Suprapubic skin (tissue), 4 donors: ENCODE results near the gene MAP3K20. TPM values are rescaled to one million over a fixed set of nuclear protein-coding genes. Genes with fewer than 3 reads are reported as not detected.

ENCODE experiments used
- DNase-seq, 2 donors: peaks; one replicate each; pipeline ENCODE4 v3.0.0-alpha.2; 2019; ENCODE audit warnings: low spot score in 2 of 2
- H3K27ac ChIP-seq: fragments of 200-600 bp; sonication (generic); one replicate; pipeline ENCODE4 v1.5.1; 2019
- H3K27me3 ChIP-seq: fragments of 200-600 bp; sonication (generic); one replicate; pipeline ENCODE4 v1.5.1; 2019
- H3K36me3 ChIP-seq: fragments of 200-600 bp; sonication (generic); one replicate; pipeline ENCODE4 v1.5.1; 2019
- H3K4me1 ChIP-seq: fragments of 200-600 bp; sonication (generic); one replicate; pipeline ENCODE4 v1.5.1; 2019
- H3K4me3 ChIP-seq: fragments of 200-600 bp; sonication (generic); one replicate; pipeline ENCODE4 v1.5.1; 2019; ENCODE audit warnings: mild to moderate bottlenecking
- H3K9me3 ChIP-seq: fragments of 200-600 bp; sonication (generic); one replicate; pipeline ENCODE4 v1.5.1; 2019
- CTCF ChIP-seq, 2 donors: fragments of 200-600 bp in 1 of 2; fragments of 450-650 bp in 1 of 2; sonication (generic) in 1 of 2; IDR thresholded peaks; one replicate each; pipeline ENCODE4 v1.5.1; 2016 to 2019; ENCODE audit warnings: antibody characterized with exemption in 2 of 2, mild to moderate bottlenecking in 1 of 2, moderate library complexity in 1 of 2
- EP300 ChIP-seq: sonication (generic); formaldehyde crosslinking; IDR thresholded peaks from one replicate; pipeline ENCODE4 v1.6.1; 2017; ENCODE audit warnings: antibody characterized with exemption
- POLR2A ChIP-seq, 2 donors: fragments of 450-650 bp; IDR thresholded peaks; one replicate each; pipeline ENCODE4 v1.6.1; 2017; ENCODE audit warnings: antibody characterized with exemption in 2 of 2, mild to moderate bottlenecking in 2 of 2, moderate library complexity in 2 of 2
- POLR2AphosphoS5 ChIP-seq, 3 donors: sonication (generic); formaldehyde crosslinking; IDR thresholded peaks; one replicate each; pipeline ENCODE4 v1.6.1; 2017; ENCODE audit warnings: antibody characterized with exemption in 3 of 3
- WGBS: methylation state at CpG from one replicate; pipeline ENCODE4 v1.1.5; 2018; 5-methylcytosine and 5-hydroxymethylcytosine counted together
- total RNA-seq, 4 donors: library from RNA; depleted of rRNA; stranded (reverse); fragments of >200 nt; gene quantifications; one replicate each; pipeline ENCODE4 v1.1.0, GENCODE V29; 2016

MAP3K20 gene
- total RNA-seq, 4 donors from 2014 or later: 26.2 to 40.3 (median 33.6) TPM

- WGBS: 69% methylated on average over 1 of the region's 1 CpG
- H3K27ac ChIP-seq: no peak overlapping the region
- no peak overlapping the region for H3K4me3 ChIP-seq
- no peaks in the 10 kb centered on the region for H3K9me3 ChIP-seq
- H3K27me3 ChIP-seq: no peaks in the 10 kb centered on the region
- H3K36me3 ChIP-seq: peaks cover 18% of the 10 kb centered on the region
- no peaks in the 10 kb centered on the region for H3K4me1 ChIP-seq
- no peak for DNase-seq
- TF ChIP-seq EP300: no peak
- no peak for TF ChIP-seq CTCF (IDR thresholded peaks at IDR 0.05)
- no peak for TF ChIP-seq POLR2AphosphoS5 (IDR thresholded peaks at IDR 0.05)
- TF ChIP-seq POLR2A (IDR thresholded peaks at IDR 0.05): no peak
Measured at GRCh38 chr2:173231465-173231864, 155.8 kb downstream of the MAP3K20 start.

GRCh38 chr2:173232956-173233744, 157.5 kb downstream of the MAP3K20 start:
- no peaks in the 10 kb centered on the region for H3K27me3 ChIP-seq
- H3K9me3 ChIP-seq: no peaks in the 10 kb centered on the region
- H3K36me3 ChIP-seq: peaks cover 22% of the 10 kb centered on the region
- H3K4me3 ChIP-seq: no peak overlapping the region
- H3K27ac ChIP-seq: no peak overlapping the region
- no peak for DNase-seq
- 92% methylated on average over 5 of the region's 5 CpGs for WGBS
- no peak for TF ChIP-seq POLR2A (IDR thresholded peaks at IDR 0.05)
- no peak for TF ChIP-seq EP300
- no peak for TF ChIP-seq POLR2AphosphoS5 (IDR thresholded peaks at IDR 0.05)
- TF ChIP-seq CTCF (IDR thresholded peaks at IDR 0.05): no peak
- no peaks in the 10 kb centered on the region for H3K4me1 ChIP-seq

- H3K4me3 ChIP-seq: no peak overlapping the region
- no peaks in the 10 kb centered on the region for H3K4me1 ChIP-seq
- TF ChIP-seq POLR2AphosphoS5 (IDR thresholded peaks at IDR 0.05): no peak
- TF ChIP-seq POLR2A (IDR thresholded peaks at IDR 0.05): no peak
- no peak for TF ChIP-seq CTCF (IDR thresholded peaks at IDR 0.05)
- TF ChIP-seq EP300: no peak
- H3K36me3 ChIP-seq: peaks cover 30% of the 10 kb centered on the region
- no peaks in the 10 kb centered on the region for H3K9me3 ChIP-seq
- no peaks in the 10 kb centered on the region for H3K27me3 ChIP-seq
- 87% methylated on average over 5 of the region's 5 CpGs for WGBS
- no peak for DNase-seq
- H3K27ac ChIP-seq: no peak overlapping the region
Measured at GRCh38 chr2:173235947-173236803, 160.5 kb downstream of the MAP3K20 start.

- Histone ChIP-seq H3K4me1 (no peaks in the 10 kb centered on the region), H3K36me3 (peaks cover 27% of the 10 kb centered on the region), H3K9me3 (no peaks in the 10 kb centered on the region), H3K4me3 (no peak overlapping the region), H3K27ac (no peak overlapping the region), H3K27me3 (no peaks in the 10 kb centered on the region)
- WGBS: 85% methylated on average over 4 of the region's 4 CpGs
- DNase-seq: no peak
- TF ChIP-seq EP300: no peak
- TF ChIP-seq POLR2A (IDR thresholded peaks at IDR 0.05): no peak
- TF ChIP-seq CTCF (IDR thresholded peaks at IDR 0.05): no peak
- TF ChIP-seq POLR2AphosphoS5 (IDR thresholded peaks at IDR 0.05): no peak
Measured at GRCh38 chr2:173238385-173238784, 162.7 kb downstream of the MAP3K20 start.

- H3K4me1 ChIP-seq: no peaks in the 10 kb centered on the region
- H3K27ac ChIP-seq: no peak overlapping the region
- no peaks in the 10 kb centered on the region for H3K9me3 ChIP-seq
- DNase-seq: no peak
- no peak overlapping the region for H3K4me3 ChIP-seq
- H3K36me3 ChIP-seq: peaks cover 24% of the 10 kb centered on the region
- 91% methylated on average over 3 of the region's 3 CpGs for WGBS
- H3K27me3 ChIP-seq: no peaks in the 10 kb centered on the region
- TF ChIP-seq EP300 (no peak), POLR2A (IDR thresholded peaks at IDR 0.05) (no peak), POLR2AphosphoS5 (IDR thresholded peaks at IDR 0.05) (no peak), CTCF (IDR thresholded peaks at IDR 0.05) (no peak)
Measured at GRCh38 chr2:173238831-173239230, 163.2 kb downstream of the MAP3K20 start.
